Measurements from ENCODE around the gene GPHN. TPM values are rescaled to one million over a fixed set of nuclear protein-coding genes. Genes with fewer than 3 reads are reported as not detected.
"Not testable (repeated sequence)": the region's sequence is repeated elsewhere in the genome, so short reads cannot be mapped to it uniquely, and the experiment has no call there.

Gene GPHN
- total RNA-seq, 2 donors from 2014 or later = 24.1 to 25.7 TPM

DNA sequence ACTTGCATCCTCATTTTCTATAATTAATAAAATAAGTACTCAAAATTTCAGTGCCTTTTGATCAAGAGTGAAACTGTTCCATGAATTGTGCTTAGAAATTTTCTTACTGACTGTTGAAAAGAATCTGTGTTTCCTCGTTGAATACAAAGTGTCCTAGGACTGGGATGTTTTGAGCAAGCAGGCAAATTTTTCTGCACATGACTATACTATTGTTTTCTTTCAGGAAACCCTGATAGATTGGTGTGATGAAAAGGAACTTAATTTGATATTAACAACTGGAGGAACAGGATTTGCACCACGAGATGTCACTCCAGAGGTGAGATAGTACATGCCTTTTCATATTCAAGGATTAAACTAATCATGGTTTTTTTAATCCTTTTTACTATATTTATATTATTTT, 316.3 kb downstream of the GPHN start:
- Histone ChIP-seq H3K4me1 (no peaks in the 10 kb centered on the region), H3K27ac (no peak overlapping the region), H3K9me3 (no peaks in the 10 kb centered on the region), H3K4me3 (no peak overlapping the region), H3K27me3 (no peaks in the 10 kb centered on the region), H3K36me3 (replicated peaks in 1 of 2; ENCODE audit: insufficient read depth in 1 of 2, low read depth in 2 of 2) (no peaks in the 10 kb centered on the region)
- intact Hi-C loops (cut with DNase I) = no loop called here
- TF ChIP-seq CTCF (IDR thresholded peaks at IDR 0.05) (no peak), POLR2A (IDR thresholded peaks at IDR 0.05) (no peak)
- no peak for ATAC-seq
- DNase-seq = no peak
- 56 to 63% methylated on average over 2 of the region's 2 CpGs for WGBS, 2 donors

DNA sequence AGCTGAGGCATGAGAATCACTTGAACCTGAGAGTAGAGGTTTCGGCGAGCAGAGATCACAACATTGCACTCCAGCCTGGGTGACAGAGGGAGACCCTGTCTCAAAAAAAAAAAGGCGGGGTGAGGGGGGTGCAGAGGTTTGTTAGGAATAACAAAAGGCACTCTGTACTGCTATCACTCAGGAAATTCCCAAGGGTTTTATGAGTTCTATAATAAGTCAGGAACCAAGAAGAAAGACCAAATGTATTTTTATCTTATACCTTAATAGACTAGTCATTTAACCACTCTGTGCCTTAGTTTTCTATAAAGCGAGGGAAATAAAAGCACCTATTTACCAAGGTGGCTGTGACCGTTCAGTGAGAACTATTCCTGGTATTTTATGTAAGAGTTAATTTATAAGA, 319.2 kb downstream of the GPHN start:
- TF ChIP-seq CTCF (IDR thresholded peaks at IDR 0.05) (no peak), POLR2A (IDR thresholded peaks at IDR 0.05) (no peak)
- DNase-seq (no peak), ATAC-seq (no peak)
- H3K27me3 ChIP-seq = no peaks in the 10 kb centered on the region
- H3K9me3 ChIP-seq = no peaks in the 10 kb centered on the region
- no peak overlapping the region for H3K27ac ChIP-seq
- no peak overlapping the region for H3K4me3 ChIP-seq
- H3K4me1 ChIP-seq = no peaks in the 10 kb centered on the region
- H3K36me3 ChIP-seq (replicated peaks in 1 of 2; ENCODE audit: insufficient read depth in 1 of 2, low read depth in 2 of 2) = no peaks in the 10 kb centered on the region
- intact Hi-C loops (cut with DNase I) = no loop called here
- WGBS, 2 donors = 95 to 97% methylated on average over 5 of the region's 5 CpGs

DNA sequence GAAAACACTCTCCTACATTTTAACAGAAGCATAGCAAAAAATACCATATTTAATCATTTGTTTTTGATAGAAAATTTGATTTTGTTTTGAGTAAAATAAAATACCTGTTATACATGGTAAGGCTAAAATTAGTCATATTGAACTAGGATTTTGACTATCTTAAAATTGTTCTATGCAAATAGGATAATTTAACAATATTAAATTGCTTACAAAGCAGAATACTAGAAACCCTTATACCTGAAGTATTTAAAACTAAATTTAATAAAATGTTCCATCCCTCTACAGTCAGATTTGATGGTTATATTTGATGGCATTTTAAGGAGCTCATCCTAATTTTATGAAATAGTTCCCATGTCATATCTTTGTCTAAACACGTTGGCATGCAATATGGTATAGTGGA, 323.2 kb downstream of the GPHN start:
- H3K27me3 ChIP-seq = no peaks in the 10 kb centered on the region
- ATAC-seq (no peak), DNase-seq (no peak)
- intact Hi-C loops (cut with DNase I) = no loop called here
- 95 to 96% methylated on average over 1 of the region's 1 CpG for WGBS, 2 donors
- H3K36me3 ChIP-seq (replicated peaks in 1 of 2; ENCODE audit: insufficient read depth in 1 of 2, low read depth in 2 of 2) = no peaks in the 10 kb centered on the region
- TF ChIP-seq CTCF (IDR thresholded peaks at IDR 0.05) (no peak), POLR2A (IDR thresholded peaks at IDR 0.05) (no peak)
- no peak overlapping the region for H3K4me3 ChIP-seq
- H3K27ac ChIP-seq = no peak overlapping the region
- H3K9me3 ChIP-seq = no peaks in the 10 kb centered on the region
- no peaks in the 10 kb centered on the region for H3K4me1 ChIP-seq

- Histone ChIP-seq H3K27ac (no peak overlapping the region), H3K27me3 (no peaks in the 10 kb centered on the region), H3K36me3 (replicated peaks in 1 of 2; ENCODE audit: insufficient read depth in 1 of 2, low read depth in 2 of 2) (no peaks in the 10 kb centered on the region), H3K9me3 (no peaks in the 10 kb centered on the region), H3K4me1 (no peaks in the 10 kb centered on the region), H3K4me3 (no peak overlapping the region)
- TF ChIP-seq CTCF (IDR thresholded peaks at IDR 0.05) = no peak
- TF ChIP-seq POLR2A (IDR thresholded peaks at IDR 0.05) = no peak
- intact Hi-C loops (cut with DNase I) = no loop called here
- DNase-seq = no peak
- no peak for ATAC-seq
- WGBS, 2 donors = 95 to 98% methylated on average over 2 of the region's 2 CpGs
Measured at GRCh38 chr14:66833816-66834215, 325.9 kb downstream of the GPHN start.

DNA sequence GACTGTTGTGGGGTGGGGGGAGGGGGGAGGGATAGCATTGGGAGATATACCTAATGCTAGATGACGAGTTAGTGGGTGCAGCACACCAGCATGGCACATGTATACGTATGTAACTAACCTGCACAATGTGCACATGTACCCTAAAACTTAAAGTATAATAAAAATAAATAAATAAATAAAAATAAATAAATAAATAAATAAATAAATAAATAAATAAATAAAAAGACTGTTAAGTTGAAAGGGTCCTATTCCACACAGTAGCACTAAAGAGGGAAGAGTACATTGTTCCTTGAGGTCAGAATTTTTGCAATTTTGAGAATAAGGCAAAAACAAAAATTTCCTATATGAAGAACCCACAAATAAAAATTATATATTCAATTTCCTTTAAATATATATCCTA, 329.5 kb downstream of the GPHN start:
- H3K27me3 ChIP-seq; intact Hi-C loops (cut with DNase I); H3K27ac ChIP-seq; H3K36me3 ChIP-seq (replicated peaks in 1 of 2; ENCODE audit: insufficient read depth in 1 of 2, low read depth in 2 of 2); ATAC-seq; H3K4me1 ChIP-seq; H3K4me3 ChIP-seq; H3K9me3 ChIP-seq; DNase-seq: not testable (repeated sequence)
- WGBS, 2 donors = 100% methylated on average over 1 to 2 of the region's 2 CpGs
